Endothelial cell of umbilical vein (primary cell): ENCODE results near the gene BIN1. TPM values are rescaled to one million over a fixed set of nuclear protein-coding genes. Genes with fewer than 3 reads are reported as not detected.

Experiments used
- BruUV-seq: library from RNA; stranded (reverse); fragments of 400-500 nt; replicated peaks from 2 replicates; lab custom pipeline; 2021; lab: Mats Ljungman, UMichigan
- CTCF ChIA-PET: fragments of 300-600, 350-600 bp; sonication (Branson Sonifier 250); formaldehyde crosslinking; loops from one replicate; lab custom pipeline; 2021; ENCODE audit warnings: antibody characterized with exemption, inconsistent platforms; lab: Charles Lee
- POLR2A ChIA-PET: fragments of 300-600, 350-600 bp; sonication (Branson Sonifier 250); formaldehyde crosslinking; loops from one replicate; lab custom pipeline; 2021; ENCODE audit warnings: antibody characterized with exemption, inconsistent platforms; lab: Charles Lee
- DNase-seq: peaks from one replicate; pipeline ENCODE4 v3.0.0-alpha.2; 2011; ENCODE audit warnings: low read depth, low spot score
- FAIRE-seq: peaks from 2 replicates; lab custom pipeline; 2011; peaks lifted over from hg19 to GRCh38; lab: Jason Lieb, UNC
- H2AFZ ChIP-seq: 2 replicates; pipeline ENCODE4 v1.6.0; 2012; ENCODE audit warnings: low read depth, low read length, control low read depth, inconsistent platforms
- H3K27ac ChIP-seq: 2 replicates; pipeline ENCODE4 v1.5.1; 2011; ENCODE audit warnings: low read depth, mild to moderate bottlenecking, control low read depth, low read length, moderate library complexity; ENCODE audit not compliant: insufficient read depth
- H3K27me3 ChIP-seq, 2 experiments: 2 replicates each; pipeline versions ENCODE4 v1.6.0 to v1.6.1; 2011; ENCODE audit warnings: low read length in 2 of 2, mixed read lengths in 1 of 2; ENCODE audit not compliant: control insufficient read depth in 2 of 2, insufficient read depth in 2 of 2
- H3K36me3 ChIP-seq, 2 experiments: 2 replicates in 1 of 2; 3 replicates in 1 of 2; pipeline ENCODE4 v1.5.1; 2011; ENCODE audit warnings: low read length in 2 of 2, mild to moderate bottlenecking in 1 of 2, moderate library complexity in 1 of 2; ENCODE audit not compliant: control insufficient read depth in 2 of 2, insufficient read depth in 2 of 2; ENCODE audit errors: extremely low read depth in 1 of 2
- H3K4me1 ChIP-seq: 3 replicates; pipeline ENCODE4 v1.5.1; 2011; ENCODE audit warnings: mild to moderate bottlenecking, low read length; ENCODE audit not compliant: control insufficient read depth, insufficient read depth; ENCODE audit errors: extremely low read depth
- H3K4me2 ChIP-seq: 2 replicates; pipeline ENCODE4 v1.6.1; 2011; ENCODE audit warnings: low read length, control low read depth, mixed read lengths; ENCODE audit not compliant: insufficient read depth
- H3K4me3 ChIP-seq, 3 experiments: fragments of 200-600 bp in 1 of 3; sonication (generic), shearing (Covaris generic) in 1 of 3; replicated peaks in 1 of 3; 2 replicates each; pipeline ENCODE4 v1.5.1; 2011 to 2016; ENCODE audit warnings: control low read depth in 3 of 3, low read length in 3 of 3, mild to moderate bottlenecking in 2 of 3, inconsistent platforms in 1 of 3, low read depth in 1 of 3, moderate library complexity in 1 of 3; ENCODE audit not compliant: insufficient read depth in 1 of 3
- H3K79me2 ChIP-seq: 2 replicates; pipeline ENCODE4 v1.6.0; 2012; ENCODE audit warnings: low read length, inconsistent platforms; ENCODE audit not compliant: control insufficient read depth, insufficient read depth
- H3K9ac ChIP-seq: replicated peaks from 2 replicates; pipeline ENCODE3; 2011; ENCODE audit warnings: low read length, control low read depth; ENCODE audit not compliant: insufficient read depth; ENCODE audit errors: extremely low read depth
- H3K9me1 ChIP-seq: replicated peaks from 3 replicates; pipeline ENCODE4 v1.6.0; 2011; ENCODE audit warnings: mild to moderate bottlenecking, low read length; ENCODE audit not compliant: control insufficient read depth, insufficient read depth; ENCODE audit errors: extremely low read depth
- H3K9me3 ChIP-seq: replicated peaks from 2 replicates; pipeline ENCODE4 v1.5.1; 2012; ENCODE audit warnings: low read length, inconsistent platforms; ENCODE audit not compliant: control insufficient read depth, insufficient read depth
- H4K20me1 ChIP-seq: replicated peaks from 2 replicates; pipeline ENCODE3; 2011; ENCODE audit warnings: mild to moderate bottlenecking, low read length; ENCODE audit not compliant: control insufficient read depth, insufficient read depth; ENCODE audit errors: extremely low read depth
- CTCF ChIP-seq, 2 donors: IDR thresholded peaks; 1 replicate in 1 of 2; 2 replicates in 1 of 2; pipeline ENCODE4 v1.5.1; 2011; ENCODE audit warnings: low read length in 2 of 2, mild to moderate bottlenecking in 2 of 2, moderate library complexity in 2 of 2, control low read depth in 1 of 2, inconsistent platforms in 1 of 2, low read depth in 1 of 2; ENCODE audit not compliant: insufficient read depth in 1 of 2; ENCODE audit errors: extremely low read depth in 1 of 2
- EZH2 ChIP-seq: IDR thresholded peaks from 2 replicates; pipeline ENCODE4 v1.6.1; 2012; ENCODE audit warnings: borderline replicate concordance, low read depth, mild to moderate bottlenecking, moderate library complexity, low read length, inconsistent platforms; ENCODE audit not compliant: severe bottlenecking
- FOS ChIP-seq: IDR thresholded peaks from 2 replicates; pipeline ENCODE4 v1.6.1; 2011; ENCODE audit warnings: mild to moderate bottlenecking, low read length, moderate library complexity, borderline replicate concordance; ENCODE audit not compliant: insufficient read depth
- GATA2 ChIP-seq: IDR thresholded peaks from 2 replicates; pipeline ENCODE4 v1.7.0; 2011; ENCODE audit warnings: low read depth, mild to moderate bottlenecking, moderate library complexity, mixed read lengths, low read length; ENCODE audit not compliant: insufficient read length, insufficient read depth
- JUN ChIP-seq: IDR thresholded peaks from 2 replicates; pipeline ENCODE4 v1.6.1; 2011; ENCODE audit warnings: borderline replicate concordance, low read depth; ENCODE audit not compliant: insufficient read length, insufficient read depth
- MAX ChIP-seq: IDR thresholded peaks from 2 replicates; pipeline ENCODE4 v1.6.1; 2011; ENCODE audit not compliant: insufficient read depth, insufficient read length
- MYC ChIP-seq: IDR thresholded peaks from one replicate; pipeline ENCODE4 v1.6.1; 2011; ENCODE audit warnings: mild to moderate bottlenecking, low read depth, low read length
- POLR2A ChIP-seq: IDR thresholded peaks from 2 replicates; pipeline ENCODE4 v1.6.1; 2012; ENCODE audit warnings: low read depth, mild to moderate bottlenecking, control low read depth, low read length
- POLR2AphosphoS5 ChIP-seq: IDR thresholded peaks from 2 replicates; pipeline ENCODE4 v1.6.1; 2012; ENCODE audit warnings: low read depth, mild to moderate bottlenecking, control low read depth, low read length, moderate library complexity; ENCODE audit not compliant: insufficient read depth
- dilution Hi-C: fragments of 300-500 bp; cut with MboI; formaldehyde crosslinking; loops from one replicate; pipeline ENCODE4 v1.15.0; 2019; ENCODE audit warnings: low sequenced_read_pairs; ENCODE audit not compliant: extremely low pct_ligation_motif_present
- intact Hi-C: fragments of 100-400 bp; cut with micrococcal nuclease; formaldehyde crosslinking; loops from one replicate; pipeline ENCODE4 v1.10.0; 2022
- polyA plus RNA-seq, 4 experiments: library from polyadenylated mRNA; depleted of rRNA in 3 of 4; stranded (reverse) in 3 of 4; unstranded in 1 of 4; fragments of >200 nt; gene quantifications; 2 replicates each; pipeline versions ENCODE4 v1.2.1 to v1.2.3, GENCODE V29; 2011 to 2012; ENCODE audit warnings: missing spikeins in 1 of 4
- total RNA-seq: library from RNA; stranded (reverse); gene quantifications from 2 replicates; pipeline ENCODE4 v1.2.3, GENCODE V29; 2021

BIN1 gene
- total and polyA plus RNA-seq, 2 donors (not counting 3 experiments of a cell fraction or from before 2014, with no cell fraction given), result 26.3 to 36.9 TPM

- intact Hi-C loops, result no loop called here
- CTCF ChIA-PET, result interaction anchor here (1.2 kb wide), 1 partner anchor 56 kb away, joined by 3 read pairs; no protein-coding TSS in a partner anchor
- H3K4me2 ChIP-seq, result no peak overlapping the region
- DNase-seq (no peak), FAIRE-seq (no peak)
- TF ChIP-seq POLR2A (no peak), MYC (no peak), POLR2AphosphoS5 (no peak), GATA2 (no peak), EZH2 (no peak), MAX (no peak), FOS (no peak)
- H3K4me3 ChIP-seq, result no peak overlapping the region
- H3K9me1 ChIP-seq, result no peaks in the 10 kb centered on the region
- no peak overlapping the region for H3K27ac ChIP-seq
- H3K27me3 ChIP-seq, result peaks cover 4 to 18% of the 10 kb centered on the region in 2 experiments
- H3K79me2 ChIP-seq, result no peaks in the 10 kb centered on the region
- H3K4me1 ChIP-seq, result peaks cover 16% of the 10 kb centered on the region
- H3K9ac ChIP-seq, result no peak overlapping the region
- no peaks in the 10 kb centered on the region for H3K9me3 ChIP-seq
- H3K36me3 ChIP-seq, result no peaks in the 10 kb centered on the region
- POLR2A ChIA-PET, result no interaction called here
- dilution Hi-C loops, result no loop called here
- BruUV-seq, result no TSS peak
- no peaks in the 10 kb centered on the region for H4K20me1 ChIP-seq
- no peak overlapping the region for H2AFZ ChIP-seq
These were observed 79.2 kb downstream of the BIN1 start for GRCh38 chr2:127027715-127028114.

GRCh38 chr2:127025359-127026166, 81.4 kb downstream of the BIN1 start:
- Histone ChIP-seq H3K9me1 (no peaks in the 10 kb centered on the region), H3K27me3 (peaks cover 4 to 18% of the 10 kb centered on the region in 2 experiments), H4K20me1 (no peaks in the 10 kb centered on the region), H3K79me2 (no peaks in the 10 kb centered on the region), H3K27ac (no peak overlapping the region), H3K4me1 (peaks cover 13% of the 10 kb centered on the region), H3K9ac (peak overlapping the region; percentile 3), H3K4me3 (peak overlapping the region; percentile 20 to 59 (median 40)), H3K4me2 (peak overlapping the region; percentile 91), H3K36me3 (no peaks in the 10 kb centered on the region), H3K9me3 (no peaks in the 10 kb centered on the region), H2AFZ (peak overlapping the region; percentile 94)
- TF ChIP-seq POLR2A (no peak), MAX (no peak), GATA2 (peak; percentile 93), JUN (no peak), POLR2AphosphoS5 (no peak), FOS (peak; percentile 50), MYC (no peak), EZH2 (no peak), CTCF (IDR thresholded peaks at IDR 0.05; ENCODE audit: extremely low read depth in 1 of 2, insufficient read depth in 1 of 2, low read depth in 1 of 2, low read length in 2 of 2) (peak; percentile 42 to 50)
- no TSS peak for BruUV-seq
- dilution Hi-C loops (no loop called here), intact Hi-C loops (loop anchor here (1.0 kb wide), 2 partner anchors 25 to 36 kb away; no protein-coding TSS in a partner anchor)
- ChIA-PET CTCF (no interaction called here), POLR2A (no interaction called here)
- FAIRE-seq (peak; percentile 85), DNase-seq (peak; percentile 50)
